Measurements from ENCODE around the gene CEP20.

- TF ChIP-seq CTCF (IDR thresholded peaks at IDR 0.05) (no peak), POLR2A (IDR thresholded peaks at IDR 0.05) (no peak)
These were observed 5.8 kb downstream of the CEP20 start for GRCh38 chr16:15882563-15882962.

All from lower leg skin (tissue), 3 donors.